HAP-1 (cell line): Measurements from ENCODE around the gene FANK1.
A peak's percentile ranks its signal among the peaks of the same experiment; 100 is the strongest.
"Not testable (repeated sequence)": the region's sequence is repeated elsewhere in the genome, so short reads cannot be mapped to it uniquely, and the experiment has no call there.

ENCODE experiments used
- DNase-seq, 2 experiments: peaks; one replicate each; pipeline ENCODE4 v3.0.0-alpha.2; 2016 to 2020; ENCODE audit warnings: low spot score in 2 of 2
- H3K27me3 ChIP-seq: fragments of 250-450 bp; sonication (Bioruptor Pico); 2 replicates; pipeline ENCODE4 v1.5.1; 2020; ENCODE audit warnings: low read depth, mild to moderate bottlenecking, moderate library complexity
- H3K36me3 ChIP-seq: fragments of 250-450 bp; sonication (Bioruptor Pico); replicated peaks from 2 replicates; pipeline ENCODE4 v1.5.1; 2020; ENCODE audit warnings: mild to moderate bottlenecking
- H3K4me1 ChIP-seq: fragments of 250-450 bp; sonication (Bioruptor Pico); 2 replicates; pipeline ENCODE4 v1.5.1; 2020; ENCODE audit warnings: mild to moderate bottlenecking
- H3K4me3 ChIP-seq: fragments of 250-450 bp; sonication (Bioruptor Pico); 2 replicates; pipeline ENCODE4 v1.5.1; 2020; ENCODE audit warnings: mild to moderate bottlenecking, moderate library complexity
- H3K9me3 ChIP-seq: fragments of 250-450 bp; sonication (Bioruptor Pico); 2 replicates; pipeline ENCODE4 v1.5.1; 2020; ENCODE audit warnings: mild to moderate bottlenecking, moderate library complexity
- in situ Hi-C: fragments of 300-500 bp; cut with MboI; formaldehyde crosslinking; loops from 3 replicates; pipeline ENCODE4 v1.14.3; 2020; ENCODE audit warnings: low sequenced_read_pairs, inconsistent platforms, mixed read lengths

Gene FANK1

GRCh38 chr10:125896088-125896934 lies at the start of gene FANK1:
Gene FANK1, plus strand, starts transcription at chr10:125896564. Its CDS starts 79 bp downstream, at chr10:125896643.
- peak; percentile 48 to 91 for DNase-seq
- H3K36me3 ChIP-seq, H3K9me3 ChIP-seq, H3K27me3 ChIP-seq, in situ Hi-C loops, H3K4me1 ChIP-seq: not testable (repeated sequence)
- H3K4me3 ChIP-seq = peak within 1 kb of the TSS; percentile 73

- no peak for DNase-seq
- Histone ChIP-seq H3K4me3 (no peak overlapping the region), H3K4me1 (no peaks in the 10 kb centered on the region), H3K9me3 (no peaks in the 10 kb centered on the region), H3K27me3 (no peaks in the 10 kb centered on the region), H3K36me3 (peaks cover 13% of the 10 kb centered on the region)
- in situ Hi-C loops = no loop called here
Observed at GRCh38 chr10:125846894-125847293, 49.5 kb upstream of the FANK1 start.

GRCh38 chr10:125848371-125848770 lies 48.0 kb upstream of the FANK1 start:
- in situ Hi-C loops = no loop called here
- peaks cover 7% of the 10 kb centered on the region for H3K36me3 ChIP-seq
- no peaks in the 10 kb centered on the region for H3K9me3 ChIP-seq
- DNase-seq = no peak
- no peak overlapping the region for H3K4me3 ChIP-seq
- no peaks in the 10 kb centered on the region for H3K27me3 ChIP-seq
- H3K4me1 ChIP-seq = no peaks in the 10 kb centered on the region

- no peak for DNase-seq
- Histone ChIP-seq H3K4me1 (no peaks in the 10 kb centered on the region), H3K27me3 (no peaks in the 10 kb centered on the region), H3K9me3 (no peaks in the 10 kb centered on the region), H3K4me3 (no peak overlapping the region), H3K36me3 (peaks cover 7% of the 10 kb centered on the region)
- in situ Hi-C loops = no loop called here
Observed at GRCh38 chr10:125848857-125849256, 47.5 kb upstream of the FANK1 start.

GRCh38 chr10:125849448-125849847 lies 46.9 kb upstream of the FANK1 start:
- no peaks in the 10 kb centered on the region for H3K4me1 ChIP-seq
- no peaks in the 10 kb centered on the region for H3K27me3 ChIP-seq
- H3K9me3 ChIP-seq = no peaks in the 10 kb centered on the region
- peaks cover 7% of the 10 kb centered on the region for H3K36me3 ChIP-seq
- in situ Hi-C loops = no loop called here
- no peak for DNase-seq
- no peak overlapping the region for H3K4me3 ChIP-seq

GRCh38 chr10:125850766-125851731 lies 45.3 kb upstream of the FANK1 start:
- no peak overlapping the region for H3K4me3 ChIP-seq

GRCh38 chr10:125852487-125852886 lies 43.9 kb upstream of the FANK1 start:
- in situ Hi-C loops = no loop called here
- no peak for DNase-seq
- Histone ChIP-seq H3K4me3 (no peak overlapping the region), H3K27me3 (no peaks in the 10 kb centered on the region), H3K36me3 (peaks cover 5% of the 10 kb centered on the region), H3K4me1 (no peaks in the 10 kb centered on the region), H3K9me3 (no peaks in the 10 kb centered on the region)

More at GRCh38 chr10:125850766-125851731, 45.3 kb upstream of the FANK1 start:
- H3K36me3 ChIP-seq = peaks cover 7% of the 10 kb centered on the region
- H3K9me3 ChIP-seq = no peaks in the 10 kb centered on the region
- no peaks in the 10 kb centered on the region for H3K27me3 ChIP-seq
- DNase-seq = no peak
- in situ Hi-C loops = no loop called here
- no peaks in the 10 kb centered on the region for H3K4me1 ChIP-seq

GRCh38 chr10:125857185-125857760 lies 39.1 kb upstream of the FANK1 start:
- in situ Hi-C loops = no loop called here
- Histone ChIP-seq H3K9me3 (no peaks in the 10 kb centered on the region), H3K4me3 (no peak overlapping the region), H3K4me1 (no peaks in the 10 kb centered on the region), H3K36me3 (no peaks in the 10 kb centered on the region; the same call in none of the 2 replicates), H3K27me3 (no peaks in the 10 kb centered on the region)
- DNase-seq = no peak

- Histone ChIP-seq H3K36me3 (no peaks in the 10 kb centered on the region; the same call in none of the 2 replicates), H3K27me3 (no peaks in the 10 kb centered on the region), H3K9me3 (no peaks in the 10 kb centered on the region), H3K4me1 (no peaks in the 10 kb centered on the region), H3K4me3 (no peak overlapping the region)
- DNase-seq = no peak
- in situ Hi-C loops = no loop called here
Observed at GRCh38 chr10:125859128-125859817, 37.1 kb upstream of the FANK1 start.

GRCh38 chr10:125865120-125865519 lies 31.2 kb upstream of the FANK1 start:
- in situ Hi-C loops = no loop called here
- no peak for DNase-seq
- H3K36me3 ChIP-seq = no peaks in the 10 kb centered on the region; the same call in 1 of the 2 replicates
- H3K9me3 ChIP-seq = no peaks in the 10 kb centered on the region
- H3K4me1 ChIP-seq = no peaks in the 10 kb centered on the region
- no peaks in the 10 kb centered on the region for H3K27me3 ChIP-seq
- no peak overlapping the region for H3K4me3 ChIP-seq

- in situ Hi-C loops = no loop called here
- H3K36me3 ChIP-seq = no peaks in the 10 kb centered on the region; the same call in 1 of the 2 replicates
- H3K4me3 ChIP-seq = no peak overlapping the region
- no peaks in the 10 kb centered on the region for H3K4me1 ChIP-seq
- no peak for DNase-seq
- H3K27me3 ChIP-seq = no peaks in the 10 kb centered on the region
- H3K9me3 ChIP-seq = no peaks in the 10 kb centered on the region
Observed at GRCh38 chr10:125866421-125867029, 29.8 kb upstream of the FANK1 start.

- in situ Hi-C loops = no loop called here
Observed at GRCh38 chr10:125868372-125868975, 27.9 kb upstream of the FANK1 start.

More at GRCh38 chr10:125868372-125868975, 27.9 kb upstream of the FANK1 start:
- Histone ChIP-seq H3K9me3 (no peaks in the 10 kb centered on the region), H3K27me3 (no peaks in the 10 kb centered on the region), H3K4me3 (no peak overlapping the region), H3K36me3 (no peaks in the 10 kb centered on the region; the same call in 1 of the 2 replicates), H3K4me1 (no peaks in the 10 kb centered on the region)
- peak; percentile 41 to 48 for DNase-seq
